GM21576 (cell line): ENCODE results near the gene TP53BP2.
"Not testable (repeated sequence)": the region's sequence is repeated elsewhere in the genome, so short reads cannot be mapped to it uniquely, and the experiment has no call there.

ENCODE experiments used
- ATAC-seq: cut with Tn5 transposase; IDR thresholded peaks from one replicate; pipeline ENCODE4 v1.9.1; 2021; ENCODE audit warnings: mild to moderate bottlenecking, moderate library complexity; ENCODE audit not compliant: unreplicated experiment

Gene TP53BP2

DNA sequence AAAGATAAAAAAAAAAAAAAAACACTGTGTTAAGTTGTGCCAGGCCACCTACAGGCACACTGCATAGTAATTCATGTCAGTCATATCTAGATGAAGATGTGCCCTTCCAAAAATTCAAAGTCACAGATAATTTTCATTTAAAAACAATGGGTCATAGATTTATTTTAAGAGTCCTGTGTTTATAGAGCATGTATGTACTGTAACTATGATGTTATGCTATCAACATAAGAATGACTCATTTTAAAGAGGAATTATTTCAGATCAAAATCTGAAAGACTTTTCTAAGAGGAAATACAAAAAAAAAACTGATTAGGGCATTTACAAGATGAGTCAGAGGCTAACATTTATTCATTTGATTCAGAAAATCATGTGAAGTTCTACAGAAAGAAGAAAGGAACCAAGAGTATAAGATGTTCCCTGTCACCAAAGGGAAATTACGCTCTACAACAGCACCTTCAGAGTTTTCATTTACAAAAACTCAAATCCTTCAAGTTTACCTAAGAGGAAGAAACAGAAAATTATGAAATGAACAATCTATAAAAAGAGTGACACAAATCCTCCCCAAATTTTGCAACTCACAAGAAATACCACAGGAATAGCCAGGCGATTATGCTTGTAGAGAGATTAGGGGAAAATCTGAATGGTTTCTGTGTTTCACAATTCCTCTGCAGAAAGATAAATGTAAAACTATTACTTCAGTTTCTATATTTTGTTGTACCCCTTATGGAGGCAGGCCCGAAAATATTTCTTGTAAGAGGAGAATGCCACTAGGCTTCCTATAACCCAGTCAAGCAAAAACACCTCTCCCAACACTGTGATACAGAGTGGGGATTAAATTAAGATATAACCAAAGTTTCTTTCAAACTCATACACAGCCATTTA is 13.8 kb downstream of the TP53BP2 start:
- no peak for ATAC-seq

DNA sequence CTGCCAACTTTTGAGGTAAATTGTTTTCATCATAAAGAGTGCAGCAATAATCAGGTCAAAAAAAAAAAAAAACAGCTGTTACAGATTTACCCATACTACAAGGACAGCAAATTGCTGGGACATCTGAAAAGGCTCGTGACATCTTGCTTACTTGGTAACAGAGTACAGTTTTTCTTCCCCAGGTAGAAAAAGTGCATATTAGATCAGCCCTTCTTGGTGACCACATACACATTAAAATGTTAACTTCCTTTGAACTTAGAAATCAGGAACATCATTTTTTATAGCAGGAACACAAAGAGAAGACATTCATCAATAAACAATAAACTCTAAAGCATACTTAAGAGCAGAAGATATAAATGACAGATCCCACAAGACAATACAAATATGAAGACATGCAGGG is 16.1 kb downstream of the TP53BP2 start:
- ATAC-seq = no peak

DNA sequence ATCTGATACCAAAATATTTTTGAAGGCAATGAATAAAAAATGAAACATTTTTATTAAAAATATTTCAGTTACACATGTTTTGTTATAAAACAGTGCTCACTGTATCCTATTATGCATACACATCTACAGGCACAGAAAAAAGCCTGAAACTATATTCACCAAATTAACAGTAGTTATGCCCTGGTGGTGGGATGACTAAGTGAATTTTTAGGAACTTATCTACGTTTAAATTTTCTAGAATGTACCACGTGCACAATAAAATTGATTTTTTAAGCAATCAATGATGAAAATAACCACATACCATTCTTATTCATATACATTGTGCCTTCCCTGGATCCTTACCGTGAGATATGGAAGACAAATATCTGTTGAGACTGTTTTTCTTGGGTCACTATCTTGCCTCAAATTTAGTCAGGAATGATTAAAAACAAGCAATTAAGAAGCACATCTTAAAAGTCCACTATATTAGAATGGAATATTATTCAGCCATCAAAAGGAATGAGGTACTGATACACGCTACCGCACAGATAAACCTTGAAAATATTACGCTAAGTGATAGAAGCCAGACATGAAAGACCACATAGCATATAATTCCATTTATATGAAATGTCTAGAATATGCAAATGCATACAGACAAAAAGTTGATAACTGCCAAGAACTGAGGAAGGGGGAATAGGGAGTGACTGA is 17.4 kb downstream of the TP53BP2 start:
- no peak for ATAC-seq

DNA sequence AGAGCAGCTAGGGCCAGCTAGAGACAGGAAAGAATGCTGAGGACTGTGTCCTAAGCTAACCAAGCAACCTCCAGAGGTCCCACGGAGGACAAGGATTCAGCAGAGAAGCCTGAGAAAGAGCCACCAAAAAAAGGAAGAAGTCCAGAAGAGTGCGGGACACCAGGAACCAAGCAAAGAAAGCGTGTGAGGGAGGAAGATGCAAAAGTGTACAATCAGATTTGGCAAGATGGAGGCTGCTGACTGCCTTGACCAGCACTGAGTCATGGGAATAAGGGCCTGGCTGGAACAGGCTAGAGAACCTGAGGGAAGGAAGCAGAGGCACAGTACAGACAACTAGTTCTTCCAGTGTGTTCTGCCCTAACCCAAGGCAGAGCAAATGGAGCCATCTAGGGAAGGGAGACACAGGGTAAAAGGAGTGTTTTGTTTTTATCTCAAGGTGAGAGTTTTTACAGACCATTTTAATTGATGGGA is 18.5 kb downstream of the TP53BP2 start:
- no peak for ATAC-seq

DNA sequence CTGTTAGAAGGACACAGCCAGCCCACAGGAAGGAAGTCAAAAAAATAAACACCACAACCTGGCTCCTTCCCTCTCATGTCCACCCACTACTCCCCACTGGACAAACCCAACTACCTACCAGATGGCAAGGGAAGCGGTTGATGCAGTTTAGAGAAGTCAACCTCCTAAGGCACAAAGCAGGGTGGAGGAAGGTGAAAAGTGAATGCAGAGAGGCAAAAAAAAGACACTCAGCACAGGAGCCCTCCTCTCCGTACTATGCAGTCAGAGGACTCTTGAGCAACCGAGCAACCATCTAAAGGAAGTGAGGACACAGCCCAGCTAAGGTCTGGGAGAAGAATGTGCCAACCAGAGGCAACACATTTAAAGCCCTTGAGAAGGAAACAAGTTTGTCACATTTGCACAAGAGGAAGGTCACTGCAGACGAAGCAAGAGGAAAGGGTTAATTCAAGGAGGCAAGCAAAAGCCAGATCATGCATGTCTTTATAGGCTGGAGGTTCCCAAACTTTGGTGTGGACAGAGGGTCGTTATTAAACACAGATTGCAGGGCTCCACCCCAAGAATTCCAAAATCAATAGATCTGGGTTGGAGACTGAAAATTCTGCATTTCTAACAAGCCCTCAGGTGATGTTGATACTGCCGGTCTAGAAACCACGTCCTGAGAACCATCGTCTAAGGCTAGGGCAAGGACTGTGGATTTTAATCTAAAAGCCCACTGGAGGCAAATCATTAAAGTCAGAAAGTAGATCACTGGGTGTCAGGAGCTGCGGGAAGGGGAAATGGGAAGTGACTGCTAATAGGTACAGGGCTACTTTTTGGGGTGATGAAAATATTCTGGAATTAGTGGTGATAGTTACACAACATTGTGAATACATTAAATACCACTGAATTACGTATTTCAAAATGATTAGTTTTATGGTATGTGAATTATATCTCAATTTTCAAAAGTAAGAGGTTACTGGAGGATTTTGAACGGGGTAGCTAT is 19.7 kb downstream of the TP53BP2 start:
- no peak for ATAC-seq

DNA sequence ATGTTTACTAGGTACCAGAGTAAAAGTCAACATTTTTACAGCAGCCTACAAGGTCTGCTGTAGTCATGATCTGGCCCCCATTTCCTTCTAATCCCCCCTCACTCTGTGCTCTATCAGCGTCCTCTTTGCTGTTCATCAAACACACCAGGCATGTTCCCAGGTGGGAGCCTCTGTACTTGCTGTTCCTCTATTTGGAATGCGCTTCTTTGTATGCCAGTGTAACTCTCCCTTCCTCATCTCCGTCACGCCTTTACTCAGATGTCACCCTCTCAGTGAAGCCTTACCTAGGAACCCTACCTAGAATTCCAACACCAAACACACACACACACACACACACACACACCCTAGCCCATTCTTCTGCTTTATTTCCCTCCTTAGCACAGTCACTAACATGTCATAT is 21.0 kb downstream of the TP53BP2 start:
- no peak for ATAC-seq

DNA sequence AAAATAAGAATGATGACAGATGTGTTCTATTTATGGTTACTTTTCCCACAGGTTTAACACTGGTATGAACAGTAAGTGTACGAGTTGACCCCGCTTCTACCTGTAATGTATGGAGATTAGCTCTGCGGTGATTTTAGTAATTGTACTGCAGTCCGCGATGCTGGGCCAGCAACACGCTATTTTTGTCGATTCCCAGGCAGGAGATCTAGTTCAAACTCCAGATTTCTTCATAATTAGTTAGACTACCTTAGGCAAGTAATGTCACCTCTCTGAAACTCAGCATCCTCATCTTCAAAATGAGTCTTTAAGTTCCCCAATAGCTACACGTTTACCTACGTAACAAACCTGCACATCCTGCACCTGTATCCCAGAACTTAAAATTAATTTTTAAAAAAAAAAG is 21.5 kb downstream of the TP53BP2 start:
- ATAC-seq = no peak

DNA sequence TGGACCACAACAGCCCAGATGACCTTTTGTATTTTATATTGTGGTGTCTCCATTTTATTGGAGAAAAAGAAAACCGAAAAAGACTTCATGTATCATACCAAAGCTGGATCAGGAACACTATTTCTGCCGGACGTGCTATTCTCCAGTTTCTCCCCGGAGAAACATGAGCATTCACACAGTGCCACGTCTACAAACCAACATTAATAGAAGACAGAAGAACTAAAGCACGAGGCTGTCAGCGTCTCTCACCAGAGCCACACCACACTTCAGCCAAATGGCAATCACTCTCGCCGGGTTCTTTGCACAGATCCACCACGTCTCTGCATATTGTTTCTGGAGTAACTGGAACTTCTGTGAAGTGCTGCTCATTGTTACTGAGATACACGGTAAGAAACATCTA is 24.8 kb downstream of the TP53BP2 start:
- ATAC-seq = no peak

DNA sequence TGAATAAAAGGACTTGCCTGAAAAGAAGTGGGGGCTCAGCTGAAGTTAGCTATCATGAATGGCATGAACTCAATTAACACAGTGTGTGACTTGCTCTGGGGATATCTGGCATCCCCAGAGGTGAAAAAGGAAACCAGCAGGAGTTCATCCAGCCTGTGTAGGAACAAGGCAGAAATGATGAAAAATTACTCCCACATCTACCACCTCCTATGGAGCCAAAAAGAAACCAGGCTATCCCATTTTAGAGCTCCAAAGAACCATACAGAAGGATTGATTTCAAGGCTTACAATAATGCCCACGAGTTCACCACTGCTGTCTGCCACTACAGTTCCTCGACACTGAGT is 25.3 kb downstream of the TP53BP2 start:
- no peak for ATAC-seq

DNA sequence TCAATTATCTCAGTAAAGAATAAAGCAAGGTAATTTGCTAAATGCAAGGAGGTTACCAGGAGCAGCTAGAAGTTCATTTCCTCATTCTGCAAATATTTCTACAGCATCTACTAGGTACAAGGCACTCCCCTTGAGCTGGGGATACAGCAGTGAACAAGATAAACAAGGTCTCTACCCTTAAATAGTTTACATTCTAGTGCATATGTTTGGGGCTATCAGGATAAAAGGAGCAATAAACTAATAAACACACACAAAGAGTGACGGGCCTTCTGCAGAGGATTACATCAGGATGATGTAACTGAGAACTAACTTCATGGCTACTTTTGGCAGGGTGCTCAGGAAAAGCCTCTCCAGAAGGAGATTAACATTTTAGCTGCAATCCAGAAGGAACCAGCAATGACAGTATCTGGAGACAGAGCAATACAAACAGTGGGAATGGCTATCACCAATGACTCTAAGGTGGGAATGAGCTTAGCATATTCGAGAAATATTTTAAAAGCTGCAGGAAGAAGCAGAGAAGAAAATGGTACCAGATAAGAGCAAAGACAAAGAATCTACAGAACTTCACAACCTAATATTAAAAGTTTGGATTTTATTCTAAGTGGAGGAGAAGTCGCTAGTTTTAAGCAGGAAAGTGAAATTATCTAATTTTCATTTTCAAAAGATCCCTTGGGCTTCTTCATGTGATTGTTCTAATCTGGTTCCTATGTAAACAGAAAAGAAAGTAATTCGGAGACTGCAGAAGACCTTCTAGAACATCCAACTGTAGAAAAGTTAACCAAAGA is 25.8 kb downstream of the TP53BP2 start:
- ATAC-seq = no peak

DNA sequence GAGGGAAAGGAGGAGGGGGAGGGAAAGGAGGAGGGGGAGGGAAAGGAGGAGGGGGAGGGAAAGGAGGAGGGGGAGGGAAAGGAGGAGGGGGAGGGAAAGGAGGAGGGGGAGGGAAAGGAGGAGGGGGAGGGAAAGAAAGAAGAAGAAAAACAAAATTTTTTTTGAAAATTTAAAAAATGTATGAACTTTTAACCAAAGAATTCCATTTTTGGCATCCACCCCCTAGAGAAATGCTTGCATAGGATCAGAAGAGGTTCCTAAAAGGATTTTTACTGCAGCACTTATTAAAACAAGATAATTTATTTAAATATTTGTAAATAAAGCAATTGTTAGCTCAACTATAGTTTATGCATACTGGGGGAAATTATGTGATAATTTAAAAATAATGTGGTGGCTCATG is 28.5 kb downstream of the TP53BP2 start:
- not testable (repeated sequence) for ATAC-seq

DNA sequence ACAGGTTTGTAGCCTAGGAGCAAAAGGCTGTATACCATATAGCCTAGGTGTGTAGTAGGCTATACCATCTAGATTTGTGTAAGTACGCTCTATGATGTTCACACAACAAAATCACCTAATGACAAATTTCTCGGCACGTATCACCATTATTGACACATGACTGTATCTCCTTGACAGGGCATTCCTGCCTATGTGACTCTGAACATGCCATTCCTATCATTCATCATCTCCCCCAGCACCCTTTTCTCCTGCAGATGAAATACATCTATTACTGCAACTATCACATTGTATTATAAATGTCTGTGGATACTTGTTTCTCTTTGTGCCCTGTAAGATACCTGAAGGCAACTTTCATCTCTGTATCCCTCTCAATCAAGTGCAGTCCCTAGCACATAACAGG is 29.9 kb downstream of the TP53BP2 start:
- ATAC-seq = no peak

DNA sequence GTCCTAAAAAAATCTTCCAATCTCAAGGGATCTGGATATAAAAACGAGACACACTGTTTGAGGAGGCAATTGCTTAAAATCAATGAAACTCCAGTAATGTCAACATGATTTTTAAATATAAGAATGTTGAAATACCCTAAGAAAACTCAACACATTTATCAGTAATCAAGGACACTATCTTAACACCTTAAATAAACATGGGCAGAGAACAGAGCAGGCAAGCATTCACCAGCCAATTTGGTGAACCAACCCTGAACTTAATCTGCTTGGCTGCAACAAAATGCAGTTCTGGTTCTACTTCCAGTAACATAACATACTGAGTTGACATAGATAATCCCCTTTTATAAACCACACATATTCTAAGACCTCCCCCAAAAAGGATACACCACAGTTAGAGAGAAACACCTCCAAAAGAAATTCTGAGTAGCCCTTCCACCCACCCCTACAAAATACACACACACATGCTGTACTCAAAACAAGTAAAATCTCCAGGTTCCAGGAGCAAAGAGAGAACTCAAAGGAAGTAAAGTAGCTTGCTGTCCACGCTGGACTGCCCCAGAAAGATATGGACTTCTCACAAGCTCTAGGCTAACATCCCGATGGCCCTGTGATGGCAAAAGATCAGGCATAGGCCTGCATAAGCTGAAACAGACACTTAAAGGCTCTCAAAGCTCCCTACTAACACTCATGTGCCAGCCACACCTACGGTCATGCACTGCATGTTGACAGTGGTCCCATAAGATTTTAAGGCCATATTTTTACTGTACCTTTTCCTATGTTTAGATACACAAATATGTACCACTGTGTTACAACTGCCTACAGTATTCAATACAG is 30.5 kb downstream of the TP53BP2 start:
- ATAC-seq = no peak

DNA sequence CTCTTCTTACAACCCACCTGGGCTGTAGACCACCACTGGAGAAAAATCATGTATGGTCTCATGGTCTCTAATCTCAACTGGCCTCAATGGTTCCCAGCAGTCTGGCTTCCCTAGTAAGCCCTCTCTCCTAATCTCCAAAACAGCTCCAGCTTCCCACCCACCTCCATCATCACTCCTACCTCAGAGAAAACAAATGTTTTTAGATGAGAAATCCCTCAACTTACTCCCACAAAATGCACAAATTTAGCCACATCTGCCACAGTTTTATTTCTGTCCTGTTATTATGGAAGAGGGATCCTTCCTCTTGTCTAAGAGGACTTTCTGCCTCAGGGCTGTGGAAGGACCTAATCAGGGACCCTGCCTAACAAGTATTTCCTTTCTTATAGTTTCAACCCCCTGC is 32.1 kb downstream of the TP53BP2 start:
- ATAC-seq = no peak

DNA sequence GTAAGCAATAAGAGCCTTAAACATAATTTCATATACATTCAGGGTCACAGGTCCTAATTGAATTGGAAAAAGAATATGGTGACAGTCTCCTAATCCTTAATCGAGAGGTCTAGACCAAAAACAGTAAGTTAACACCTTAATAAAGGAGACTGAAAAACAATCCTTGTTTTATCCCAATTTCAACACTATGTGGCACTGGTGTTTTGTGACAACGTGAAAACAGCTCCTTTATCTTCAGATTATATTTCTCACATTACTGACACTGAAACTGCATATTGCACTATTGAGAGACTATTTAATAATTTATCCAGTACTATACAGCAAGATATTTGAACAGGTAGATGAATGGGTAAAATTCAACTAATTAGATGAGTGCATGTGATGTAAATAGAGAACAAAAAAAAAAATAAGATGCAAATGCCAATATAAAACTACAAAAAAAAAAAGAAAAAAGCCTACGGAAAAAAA is 34.1 kb downstream of the TP53BP2 start:
- ATAC-seq = no peak

DNA sequence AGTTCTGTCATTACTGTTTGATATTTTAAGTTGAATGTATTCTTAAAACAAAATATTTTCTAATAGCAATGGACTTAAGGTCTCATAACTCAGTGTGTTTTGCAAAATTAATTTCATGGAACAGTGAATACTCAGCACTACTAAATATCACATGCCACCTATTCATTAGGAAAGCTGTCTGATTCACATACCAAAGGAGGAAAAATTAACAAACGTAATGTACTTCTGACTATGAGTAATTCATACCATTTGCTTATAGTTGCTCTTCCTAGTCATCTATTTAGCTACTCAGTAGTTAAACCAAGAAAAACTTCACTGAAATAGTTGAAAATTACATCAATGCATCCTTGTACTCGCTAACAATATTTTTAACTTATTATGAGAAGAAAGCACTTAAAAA is 35.2 kb downstream of the TP53BP2 start:
- no peak for ATAC-seq

DNA sequence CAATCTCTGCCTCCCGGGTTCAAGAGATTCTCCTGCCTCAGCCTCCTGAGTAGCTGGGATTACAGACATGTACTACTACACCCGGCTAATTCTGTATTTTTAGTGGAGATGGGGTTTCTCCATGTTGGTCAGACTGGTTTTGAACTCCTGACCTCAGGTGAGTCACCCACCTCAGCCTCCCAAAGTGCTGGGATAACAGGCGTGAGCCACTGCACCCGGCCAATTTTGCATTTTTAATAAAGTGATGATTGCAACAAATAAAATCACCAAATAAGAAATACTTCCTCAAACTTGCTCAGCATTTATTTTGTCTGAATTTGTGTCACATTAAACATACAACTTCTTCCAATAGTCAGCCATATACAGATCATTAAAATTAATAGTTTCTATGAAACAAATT is 35.8 kb downstream of the TP53BP2 start:
- not testable (repeated sequence) for ATAC-seq

DNA sequence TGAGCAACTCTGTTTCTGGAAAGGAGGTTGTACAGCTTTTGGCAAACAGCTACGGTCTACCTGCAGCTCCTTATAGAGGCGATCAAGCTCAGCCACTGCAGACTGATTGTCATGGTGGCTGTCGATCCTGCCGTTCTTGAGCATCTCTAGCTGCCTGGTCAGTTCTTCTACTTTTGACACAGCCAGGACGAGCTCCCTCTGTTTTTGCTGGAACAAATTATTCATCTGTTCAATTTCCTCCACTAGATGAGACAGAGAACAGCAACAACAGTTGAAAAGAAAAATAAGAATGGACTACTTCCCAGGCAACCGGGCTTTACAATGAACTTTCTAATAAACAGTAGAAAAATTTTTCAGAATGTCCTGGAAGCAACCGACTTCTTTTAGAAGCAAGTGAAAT is 42.5 kb downstream of the TP53BP2 start:
- ATAC-seq = no peak

DNA sequence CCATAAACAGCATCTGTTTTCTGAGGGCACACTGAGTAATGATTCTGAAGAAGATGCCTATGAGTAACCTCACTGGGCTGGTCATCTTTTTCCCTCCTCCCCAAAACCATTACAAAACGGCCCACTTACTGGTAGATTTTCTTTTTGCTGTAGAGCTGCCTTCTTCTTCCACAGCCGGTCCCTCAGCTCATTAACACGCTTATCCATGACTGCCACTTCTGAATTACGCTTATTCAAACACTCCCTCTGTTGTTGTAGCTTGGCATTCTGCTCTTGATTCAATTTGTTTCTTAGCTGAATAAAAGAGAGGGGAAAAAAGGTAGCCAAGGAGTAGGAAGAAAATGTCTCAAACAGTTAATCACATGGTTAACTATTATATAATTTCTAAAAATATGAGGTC is 43.1 kb downstream of the TP53BP2 start:
- ATAC-seq = no peak
